IgD-negative memory B cell (primary cell): ENCODE results near the gene SOCS4. TPM values are rescaled to one million over a fixed set of nuclear protein-coding genes. Genes with fewer than 3 reads are reported as not detected.
"Not testable (repeated sequence)": the region's sequence is repeated elsewhere in the genome, so short reads cannot be mapped to it uniquely, and the experiment has no call there.

Source experiments
- H3K27ac Mint-ChIP-seq, 3 donors: one replicate each; pipeline ENCODE4 v1.8.0; 2020 to 2022; ENCODE audit warnings: mild to moderate bottlenecking in 3 of 3, mixed read lengths in 3 of 3, moderate library complexity in 1 of 3
- H3K27me3 Mint-ChIP-seq: one replicate; pipeline ENCODE4 v1.8.0; 2021; ENCODE audit warnings: mixed read lengths
- H3K36me3 Mint-ChIP-seq: one replicate; pipeline ENCODE4 v1.8.0; 2020; ENCODE audit warnings: mild to moderate bottlenecking, mixed read lengths
- H3K4me1 Mint-ChIP-seq, 3 donors: one replicate each; pipeline ENCODE4 v1.8.0; 2020 to 2022; ENCODE audit warnings: mixed read lengths in 3 of 3, mild to moderate bottlenecking in 1 of 3
- H3K4me3 Mint-ChIP-seq, 4 donors: one replicate each; pipeline ENCODE4 v1.8.0; 2020 to 2022; ENCODE audit warnings: mild to moderate bottlenecking in 4 of 4, mixed read lengths in 4 of 4, moderate library complexity in 3 of 4
- H3K9me3 Mint-ChIP-seq, 3 donors: one replicate each; pipeline ENCODE4 v1.8.0; 2020 to 2021; ENCODE audit warnings: mixed read lengths in 3 of 3, mild to moderate bottlenecking in 1 of 3
- polyA plus RNA-seq: library from polyadenylated mRNA; unstranded; fragments of 300-500 nt; fragmentation: Illumina TruSeq; gene quantifications from one replicate; pipeline ENCODE4 v1.2.3, GENCODE V29; 2021

The SOCS4 gene
- polyA plus RNA-seq, 1 donor from 2014 or later, result 2.2 TPM

- not testable (repeated sequence) for H3K27me3 Mint-ChIP-seq, H3K9me3 Mint-ChIP-seq, H3K36me3 Mint-ChIP-seq, H3K27ac Mint-ChIP-seq
- Mint-ChIP-seq H3K4me3 (peak overlapping the region in 1 of 4 donors; percentile 5), H3K4me1 (peaks cover 13 to 19% (median 16%) of the 10 kb centered on the region in 3 donors)
Measured at GRCh38 chr14:55064896-55065295, 37.9 kb downstream of the SOCS4 start.

- no peak overlapping the region for H3K4me3 Mint-ChIP-seq
- no peaks in the 10 kb centered on the region for H3K27me3 Mint-ChIP-seq
- peaks cover 13 to 17% (median 16%) of the 10 kb centered on the region in 3 donors for H3K4me1 Mint-ChIP-seq
- H3K9me3 Mint-ChIP-seq, result no peaks in the 10 kb centered on the region
- no peaks in the 10 kb centered on the region for H3K36me3 Mint-ChIP-seq
- H3K27ac Mint-ChIP-seq, result no peak overlapping the region
Measured at GRCh38 chr14:55065411-55065810, 38.4 kb downstream of the SOCS4 start.

GRCh38 chr14:55066223-55066622, 39.2 kb downstream of the SOCS4 start:
- H3K4me1 Mint-ChIP-seq, result peaks cover 19 to 21% (median 19%) of the 10 kb centered on the region in 3 donors
- H3K27me3 Mint-ChIP-seq, result no peaks in the 10 kb centered on the region
- peak overlapping the region in 2 of 4 donors; percentile 14 to 58 for H3K4me3 Mint-ChIP-seq
- H3K36me3 Mint-ChIP-seq, result no peaks in the 10 kb centered on the region
- peak overlapping the region in 2 of 3 donors; percentile 36 to 88 for H3K27ac Mint-ChIP-seq
- H3K9me3 Mint-ChIP-seq, result no peaks in the 10 kb centered on the region

- Mint-ChIP-seq H3K9me3 (no peaks in the 10 kb centered on the region), H3K36me3 (no peaks in the 10 kb centered on the region), H3K4me3 (peak overlapping the region in 3 of 4 donors; percentile 76 to 93 (median 90)), H3K27me3 (no peaks in the 10 kb centered on the region), H3K27ac (peak overlapping the region; percentile 83 to 97 (median 92)), H3K4me1 (peaks cover 39 to 51% (median 39%) of the 10 kb centered on the region in 3 donors)
Measured at GRCh38 chr14:55070981-55071411, 44.0 kb downstream of the SOCS4 start.

GRCh38 chr14:55071870-55072640, 45.0 kb downstream of the SOCS4 start:
- Mint-ChIP-seq H3K4me3 (peak overlapping the region; percentile 71 to 93 (median 78)), H3K4me1 (peaks cover 33 to 47% (median 33%) of the 10 kb centered on the region in 3 donors), H3K27me3 (no peaks in the 10 kb centered on the region), H3K27ac (peak overlapping the region; percentile 92 to 98 (median 97)), H3K36me3 (no peaks in the 10 kb centered on the region), H3K9me3 (no peaks in the 10 kb centered on the region)

- peaks cover 28 to 42% (median 33%) of the 10 kb centered on the region in 3 donors for H3K4me1 Mint-ChIP-seq
- no peaks in the 10 kb centered on the region for H3K27me3 Mint-ChIP-seq
- peak overlapping the region; percentile 8 to 36 (median 16) for H3K27ac Mint-ChIP-seq
- no peaks in the 10 kb centered on the region for H3K36me3 Mint-ChIP-seq
- H3K4me3 Mint-ChIP-seq, result peak overlapping the region in 2 of 4 donors; percentile 19 to 84
- no peaks in the 10 kb centered on the region for H3K9me3 Mint-ChIP-seq
Measured at GRCh38 chr14:55073856-55074255, 46.8 kb downstream of the SOCS4 start.

GRCh38 chr14:55074662-55075061, 47.6 kb downstream of the SOCS4 start:
- Mint-ChIP-seq H3K9me3 (no peaks in the 10 kb centered on the region), H3K27ac (peak overlapping the region; percentile 8 to 92 (median 36)), H3K4me3 (peak overlapping the region; percentile 19 to 93 (median 81)), H3K4me1 (peaks cover 28 to 43% (median 32%) of the 10 kb centered on the region in 3 donors), H3K27me3 (no peaks in the 10 kb centered on the region), H3K36me3 (no peaks in the 10 kb centered on the region)

GRCh38 chr14:55075628-55076175, 48.7 kb downstream of the SOCS4 start:
- Mint-ChIP-seq H3K27ac (no peak overlapping the region), H3K9me3 (no peaks in the 10 kb centered on the region), H3K4me3 (peak overlapping the region in 2 of 4 donors; percentile 75 to 93), H3K36me3 (no peaks in the 10 kb centered on the region), H3K4me1 (peaks cover 27 to 42% (median 28%) of the 10 kb centered on the region in 3 donors), H3K27me3 (no peaks in the 10 kb centered on the region)

GRCh38 chr14:55077170-55078151, 50.4 kb downstream of the SOCS4 start:
- H3K4me1 Mint-ChIP-seq, result peaks cover 11 to 24% (median 11%) of the 10 kb centered on the region in 3 donors
- no peak overlapping the region for H3K4me3 Mint-ChIP-seq
- no peaks in the 10 kb centered on the region for H3K9me3 Mint-ChIP-seq
- H3K27me3 Mint-ChIP-seq, result peaks cover 2% of the 10 kb centered on the region
- no peaks in the 10 kb centered on the region for H3K36me3 Mint-ChIP-seq
- no peak overlapping the region for H3K27ac Mint-ChIP-seq

GRCh38 chr14:55079961-55080360, 52.9 kb downstream of the SOCS4 start:
- not testable (repeated sequence) for H3K27me3 Mint-ChIP-seq

GRCh38 chr14:55084401-55085059, 57.5 kb downstream of the SOCS4 start:
- H3K4me1 Mint-ChIP-seq, result peaks cover 0 to 4% (median 2%) of the 10 kb centered on the region in 3 donors
- H3K9me3 Mint-ChIP-seq, result no peaks in the 10 kb centered on the region
- H3K4me3 Mint-ChIP-seq, result no peak overlapping the region
- peaks cover 2% of the 10 kb centered on the region for H3K27me3 Mint-ChIP-seq
- H3K36me3 Mint-ChIP-seq, result no peaks in the 10 kb centered on the region
- no peak overlapping the region for H3K27ac Mint-ChIP-seq

More at GRCh38 chr14:55079961-55080360, 52.9 kb downstream of the SOCS4 start:
- not testable (repeated sequence) for H3K36me3 Mint-ChIP-seq, H3K4me1 Mint-ChIP-seq, H3K9me3 Mint-ChIP-seq, H3K4me3 Mint-ChIP-seq, H3K27ac Mint-ChIP-seq

- H3K4me1 Mint-ChIP-seq, result peaks cover 0 to 5% (median 3%) of the 10 kb centered on the region in 3 donors
- H3K27me3 Mint-ChIP-seq, result peaks cover 2% of the 10 kb centered on the region
- H3K4me3 Mint-ChIP-seq, result no peak overlapping the region
- no peaks in the 10 kb centered on the region for H3K36me3 Mint-ChIP-seq
- H3K9me3 Mint-ChIP-seq, result no peaks in the 10 kb centered on the region
- no peak overlapping the region for H3K27ac Mint-ChIP-seq
Measured at GRCh38 chr14:55085060-55085660, 58.1 kb downstream of the SOCS4 start.

- Mint-ChIP-seq H3K36me3 (no peaks in the 10 kb centered on the region), H3K9me3 (no peaks in the 10 kb centered on the region), H3K27me3 (no peaks in the 10 kb centered on the region), H3K4me1 (peaks cover 0 to 5% (median 3%) of the 10 kb centered on the region in 3 donors), H3K4me3 (no peak overlapping the region), H3K27ac (peak overlapping the region in 1 of 3 donors; percentile 16)
Measured at GRCh38 chr14:55086938-55087337, 59.9 kb downstream of the SOCS4 start.

- Mint-ChIP-seq H3K27me3 (no peaks in the 10 kb centered on the region), H3K4me3 (no peak overlapping the region), H3K36me3 (peaks cover 2% of the 10 kb centered on the region), H3K4me1 (peaks cover 0 to 5% (median 3%) of the 10 kb centered on the region in 3 donors), H3K27ac (no peak overlapping the region), H3K9me3 (no peaks in the 10 kb centered on the region)
Measured at GRCh38 chr14:55088356-55088755, 61.3 kb downstream of the SOCS4 start.
